Activated CD8-positive, alpha-beta T cell treated with anti-CD3 and anti-CD28 coated beads for 36 hours (primary cell): ENCODE results near the gene MRM1. TPM values are rescaled to one million over a fixed set of nuclear protein-coding genes. Genes with fewer than 3 reads are reported as not detected.

ENCODE experiments used
- ATAC-seq: fragments of 200-7000 bp; cut with Tn5 transposase; one replicate; pipeline ENCODE4 v1.10.0; 2021; ENCODE audit warnings: mild to moderate bottlenecking, moderate library complexity
- CTCF ChIA-PET: fragments of 350-600 bp; sonication (Branson Sonifier 250); formaldehyde crosslinking; loops from one replicate; lab custom pipeline; 2021; ENCODE audit warnings: antibody characterized with exemption; lab: Charles Lee
- POLR2A ChIA-PET: fragments of 350-600 bp; sonication (Branson Sonifier 250); formaldehyde crosslinking; loops from one replicate; lab custom pipeline; 2021; ENCODE audit warnings: antibody characterized with exemption; lab: Charles Lee
- DNase-seq: peaks from one replicate; pipeline ENCODE4 v3.0.0-alpha.2; 2020
- H3K27ac Mint-ChIP-seq: one replicate; pipeline ENCODE4 v1.8.0; 2021; ENCODE audit warnings: mild to moderate bottlenecking, mixed read lengths
- H3K27me3 Mint-ChIP-seq: one replicate; pipeline ENCODE4 v1.8.0; 2021; ENCODE audit warnings: mixed read lengths
- H3K36me3 Mint-ChIP-seq: one replicate; pipeline ENCODE4 v1.8.0; 2021; ENCODE audit warnings: low read depth, mixed read lengths
- H3K4me1 Mint-ChIP-seq: one replicate; pipeline ENCODE4 v1.8.0; 2021; ENCODE audit warnings: low read depth, mixed read lengths
- H3K4me3 Mint-ChIP-seq: one replicate; pipeline ENCODE4 v1.8.0; 2021; ENCODE audit warnings: mild to moderate bottlenecking, moderate library complexity, mixed read lengths
- H3K9me3 Mint-ChIP-seq: one replicate; pipeline ENCODE4 v1.8.0; 2021; ENCODE audit warnings: mixed read lengths
- CTCF ChIP-seq: fragments of 200-600 bp; IDR thresholded peaks from one replicate; pipeline ENCODE4 v1.8.0; 2022; ENCODE audit warnings: antibody characterized with exemption, mild to moderate bottlenecking
- intact Hi-C: fragments of 100-400 bp; cut with micrococcal nuclease; formaldehyde crosslinking; loops from one replicate; pipeline ENCODE4 v1.10.0; 2022
- total RNA-seq, 2 experiments: library from RNA; stranded (reverse); gene quantifications; one replicate each; pipeline ENCODE4 v1.2.3, GENCODE V29; 2021

Gene MRM1
- total RNA-seq, 2 experiments from 2014 or later: 24.5 to 27.4 TPM

DNA sequence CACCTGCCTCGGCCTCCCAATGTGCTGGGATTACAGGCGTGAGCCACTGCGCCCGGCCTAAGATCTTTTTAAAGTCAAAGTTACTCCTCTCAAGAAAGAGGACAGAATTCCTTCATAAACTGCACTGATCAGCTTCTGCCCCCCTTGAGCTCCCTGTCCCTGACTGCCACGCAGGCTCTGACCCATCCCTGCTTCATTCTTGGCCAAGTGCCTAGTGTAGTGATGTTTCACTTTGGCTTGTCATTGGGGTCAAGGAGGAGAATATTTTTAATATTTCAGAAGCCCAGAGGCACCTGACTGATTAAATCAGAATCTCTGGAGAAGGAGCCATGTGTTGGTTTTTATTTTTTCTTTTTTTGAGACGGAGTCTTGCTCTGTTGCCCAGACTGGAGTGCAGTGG lies 9.1 kb downstream of the MRM1 start:
- H3K27ac Mint-ChIP-seq: no peak overlapping the region
- ChIA-PET POLR2A (interaction anchor here (1.2 kb wide), 1 partner anchor 15 kb away, joined by 3 read pairs; no protein-coding TSS in a partner anchor), CTCF (interaction anchor here (1.2 kb wide), 1 partner anchor 8 kb away, joined by 4 read pairs; no protein-coding TSS in a partner anchor)
- ATAC-seq (no peak), DNase-seq (no peak)
- TF ChIP-seq CTCF: no peak
- no peaks in the 10 kb centered on the region for H3K27me3 Mint-ChIP-seq
- peaks cover 18% of the 10 kb centered on the region for H3K4me1 Mint-ChIP-seq
- H3K4me3 Mint-ChIP-seq: no peak overlapping the region
- intact Hi-C loops: no loop called here
- H3K36me3 Mint-ChIP-seq: peaks cover 22% of the 10 kb centered on the region
- no peaks in the 10 kb centered on the region for H3K9me3 Mint-ChIP-seq

- H3K27ac Mint-ChIP-seq: no peak overlapping the region
- DNase-seq (no peak), ATAC-seq (no peak)
- intact Hi-C loops: no loop called here
- no peaks in the 10 kb centered on the region for H3K9me3 Mint-ChIP-seq
- no peaks in the 10 kb centered on the region for H3K27me3 Mint-ChIP-seq
- CTCF ChIA-PET: interaction anchor here (1.0 to 1.2 kb wide), 2 partner anchors 9 to 14 kb away, joined by 3 to 4 read pairs; no protein-coding TSS in a partner anchor
- no peak for TF ChIP-seq CTCF
- peaks cover 10% of the 10 kb centered on the region for H3K4me1 Mint-ChIP-seq
- no peak overlapping the region for H3K4me3 Mint-ChIP-seq
- POLR2A ChIA-PET: interaction anchor here (1.2 kb wide), 1 partner anchor 14 kb away, joined by 3 read pairs; no protein-coding TSS in a partner anchor
- H3K36me3 Mint-ChIP-seq: peaks cover 12% of the 10 kb centered on the region
Measured at GRCh38 chr17:36611345-36612072, 10.1 kb downstream of the MRM1 start.

GRCh38 chr17:36612323-36612722 lies 10.9 kb downstream of the MRM1 start:
- intact Hi-C loops: no loop called here

DNA sequence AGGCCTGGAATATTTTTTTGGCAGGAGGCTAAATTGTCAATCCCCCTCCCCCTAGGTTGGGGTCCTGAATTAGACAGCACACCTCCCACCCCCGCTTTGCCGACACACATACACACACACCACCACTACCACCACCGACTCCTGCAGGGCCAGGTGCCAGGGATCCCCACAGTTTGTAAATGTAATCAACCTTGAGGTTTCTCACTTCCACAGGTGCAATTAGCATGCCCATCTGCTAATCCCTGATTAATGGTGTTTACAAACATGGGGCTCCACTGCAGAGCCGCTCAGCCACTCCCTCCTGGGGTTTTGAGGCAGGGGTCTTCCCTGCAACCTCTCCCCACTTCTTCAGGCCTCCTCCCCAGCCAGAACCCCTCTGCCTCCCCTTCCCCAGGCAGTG lies 11.8 kb downstream of the MRM1 start:
- Mint-ChIP-seq H3K4me3 (no peak overlapping the region), H3K9me3 (no peaks in the 10 kb centered on the region), H3K27me3 (no peaks in the 10 kb centered on the region), H3K4me1 (peaks cover 3% of the 10 kb centered on the region), H3K36me3 (peaks cover 8% of the 10 kb centered on the region), H3K27ac (no peak overlapping the region)
- ChIA-PET POLR2A (no interaction called here), CTCF (interaction anchor here (1.4 to 7.9 kb wide), 2 partner anchors 10 to 13 kb away, joined by 5 to 44 read pairs; partner anchors contain the start of gene MRM1)
- ATAC-seq: no peak
- no peak for TF ChIP-seq CTCF
- no peak for DNase-seq
- intact Hi-C loops: no loop called here

More at GRCh38 chr17:36612323-36612722, 10.9 kb downstream of the MRM1 start:
- Mint-ChIP-seq H3K36me3 (peaks cover 12% of the 10 kb centered on the region), H3K4me1 (peaks cover 10% of the 10 kb centered on the region), H3K9me3 (no peaks in the 10 kb centered on the region), H3K27me3 (no peaks in the 10 kb centered on the region), H3K27ac (no peak overlapping the region), H3K4me3 (no peak overlapping the region)
- no peak for TF ChIP-seq CTCF
- DNase-seq (no peak), ATAC-seq (no peak)
- POLR2A ChIA-PET: no interaction called here
- CTCF ChIA-PET: no interaction called here

GRCh38 chr17:36614081-36614480 lies 12.7 kb downstream of the MRM1 start:
- POLR2A ChIA-PET: interaction anchor here (0.7 kb wide), 1 partner anchor 435 kb away, joined by 3 read pairs; no protein-coding TSS in a partner anchor
- intact Hi-C loops: no loop called here

More at GRCh38 chr17:36614081-36614480, 12.7 kb downstream of the MRM1 start:
- CTCF ChIA-PET: interaction anchor here (1.4 to 7.9 kb wide), 2 partner anchors 11 to 12 kb away, joined by 5 to 44 read pairs; partner anchors contain the start of gene MRM1
- Mint-ChIP-seq H3K4me1 (no peaks in the 10 kb centered on the region), H3K4me3 (no peak overlapping the region), H3K9me3 (no peaks in the 10 kb centered on the region), H3K27ac (no peak overlapping the region), H3K36me3 (peaks cover 4% of the 10 kb centered on the region), H3K27me3 (no peaks in the 10 kb centered on the region)
- TF ChIP-seq CTCF: no peak
- no peak for ATAC-seq
- DNase-seq: no peak
